GM21786 (cell line): Measurements from ENCODE around the gene NKD1.
"Not testable (repeated sequence)": the region's sequence is repeated elsewhere in the genome, so short reads cannot be mapped to it uniquely, and the experiment has no call there.

Source experiments
- ATAC-seq: cut with Tn5 transposase; IDR thresholded peaks from one replicate; pipeline ENCODE4 v1.9.1; 2021; ENCODE audit not compliant: unreplicated experiment

The NKD1 gene

DNA sequence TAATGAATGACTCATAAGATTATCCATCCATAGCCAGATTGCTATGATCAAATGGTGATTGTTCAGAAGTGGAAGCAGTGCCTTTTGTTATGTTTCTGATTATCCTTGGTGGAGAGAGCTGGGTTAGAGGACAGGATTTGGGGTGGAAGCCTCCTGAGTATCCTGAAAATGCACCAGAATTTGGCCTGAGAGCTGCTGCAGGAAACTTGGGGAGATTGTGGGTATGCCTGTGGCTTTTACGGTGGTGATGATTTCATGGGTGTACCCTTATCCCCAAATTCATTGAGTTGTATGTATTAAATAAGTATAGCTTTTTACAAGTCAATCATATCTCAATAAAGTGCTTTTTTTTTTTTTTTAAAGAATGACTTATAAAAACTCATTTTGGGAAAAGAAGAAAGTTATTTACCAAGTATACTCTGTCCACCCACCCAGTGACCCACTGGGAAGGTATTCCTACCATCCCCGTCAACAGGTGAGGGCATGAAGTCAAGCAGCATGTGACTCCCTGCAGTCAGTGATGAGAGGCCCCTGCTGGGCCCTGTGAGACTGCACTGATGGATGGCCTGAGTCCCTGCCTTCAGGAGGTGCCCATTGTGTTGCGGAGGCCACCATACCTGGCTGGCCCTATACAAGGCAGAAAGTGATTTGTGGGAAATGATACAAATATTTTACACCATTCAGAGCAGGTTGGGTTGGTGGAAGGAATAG, 28.4 kb downstream of the NKD1 start:
- no peak for ATAC-seq

DNA sequence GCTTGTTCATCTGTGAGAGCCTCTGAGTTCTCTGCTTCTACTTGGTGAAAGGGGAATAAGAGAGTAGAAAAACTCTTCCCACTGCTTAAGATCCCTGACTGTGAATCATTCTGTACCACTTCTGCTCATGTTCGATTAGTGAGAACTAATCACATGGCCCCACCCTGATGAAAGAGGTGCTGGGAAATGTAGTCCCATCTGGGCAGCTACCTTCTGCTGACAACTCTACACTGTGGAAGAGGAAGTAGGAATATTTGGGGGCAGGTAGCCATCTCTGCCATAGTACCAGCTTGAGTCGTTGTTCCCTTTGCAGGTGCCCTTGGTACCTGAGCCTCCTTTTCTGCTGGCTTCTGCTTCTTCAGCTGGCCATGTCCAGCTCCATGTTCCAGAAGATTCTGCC, 29.9 kb downstream of the NKD1 start:
- no peak for ATAC-seq

DNA sequence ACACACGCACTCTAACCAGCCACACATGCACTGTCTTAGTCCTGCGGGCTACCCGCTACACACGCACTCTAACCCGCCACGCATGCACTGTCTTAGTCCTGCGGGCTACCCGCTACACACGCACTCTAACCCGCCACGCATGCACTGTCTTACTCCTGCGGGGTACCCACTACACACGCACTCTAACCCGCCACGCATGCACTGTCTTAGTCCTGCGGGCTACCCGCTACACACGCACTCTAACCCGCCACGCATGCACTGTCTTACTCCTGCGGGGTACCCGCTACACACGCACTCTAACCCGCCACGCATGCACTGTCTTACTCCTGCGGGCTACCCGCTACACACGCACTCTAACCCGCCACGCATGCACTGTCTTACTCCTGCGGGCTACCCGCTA, 31.2 kb downstream of the NKD1 start:
- ATAC-seq, result not testable (repeated sequence)

DNA sequence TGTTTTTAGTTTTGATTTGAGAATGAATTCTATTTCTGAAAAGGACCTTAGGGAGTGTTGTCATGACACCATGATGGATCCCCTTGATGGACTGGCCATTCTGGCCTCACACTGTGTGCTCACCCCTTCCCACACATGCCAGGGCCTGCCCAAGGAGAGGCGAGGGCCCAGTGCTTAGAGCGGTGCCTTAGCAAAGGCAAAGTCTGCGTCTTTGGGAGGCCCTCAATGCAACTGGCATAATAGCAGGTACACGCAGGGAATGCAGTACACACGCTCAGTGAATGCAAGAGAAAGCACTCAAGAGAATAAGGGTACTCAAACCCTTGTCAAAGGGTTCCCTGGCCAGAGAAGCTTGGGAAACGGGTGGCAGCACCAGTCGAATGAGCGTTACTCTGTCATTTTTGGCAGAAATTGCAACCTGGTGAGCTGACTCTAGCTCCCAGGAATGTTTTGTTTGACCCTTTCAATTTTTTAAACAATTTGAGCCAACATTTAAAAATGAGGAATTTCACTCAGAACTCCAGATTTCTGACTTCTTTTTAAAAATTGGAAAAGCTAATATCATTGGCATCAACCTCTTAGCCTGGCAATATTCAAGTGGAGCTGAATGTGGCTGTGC, 32.1 kb downstream of the NKD1 start:
- ATAC-seq, result no peak

DNA sequence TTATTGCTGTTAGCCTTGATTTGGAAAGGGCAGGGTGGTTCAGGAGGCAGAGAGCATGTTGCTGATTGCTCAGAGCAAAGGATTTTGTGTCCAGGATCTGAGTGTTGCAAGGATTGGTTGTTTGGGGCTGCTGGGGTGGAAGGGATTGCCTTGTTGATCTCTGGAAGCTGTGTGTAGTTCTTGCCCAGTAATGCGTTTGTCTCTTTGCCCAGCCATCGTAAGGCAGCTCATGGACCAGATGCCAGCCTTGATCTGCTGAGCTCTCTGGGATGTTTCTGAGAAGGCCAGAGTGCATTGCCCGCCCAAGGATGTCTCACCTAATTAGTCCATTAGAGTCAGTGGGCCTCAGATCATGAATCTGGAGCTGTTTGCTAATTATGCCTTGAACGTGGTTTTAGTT, 33.6 kb downstream of the NKD1 start:
- no peak for ATAC-seq

DNA sequence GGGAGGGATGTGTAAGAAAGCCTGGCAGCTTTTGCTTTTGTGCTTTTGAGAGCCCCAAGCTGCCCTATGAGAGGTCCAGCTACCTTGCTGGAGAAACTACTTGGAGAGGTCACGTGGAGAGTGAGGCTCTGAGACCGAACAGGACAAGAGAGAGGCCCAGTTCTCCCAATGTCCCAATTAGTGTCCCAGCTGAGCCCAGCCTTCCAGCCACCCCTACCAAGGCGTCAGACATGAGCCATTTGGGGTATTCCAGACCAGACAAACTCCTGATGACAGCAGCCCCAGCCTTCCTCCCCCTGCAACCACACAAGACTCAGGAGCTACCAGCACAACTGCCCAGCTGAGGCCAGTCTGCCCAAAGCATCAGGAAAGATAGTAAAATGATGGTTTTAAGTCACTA, 35.0 kb downstream of the NKD1 start:
- no peak for ATAC-seq

DNA sequence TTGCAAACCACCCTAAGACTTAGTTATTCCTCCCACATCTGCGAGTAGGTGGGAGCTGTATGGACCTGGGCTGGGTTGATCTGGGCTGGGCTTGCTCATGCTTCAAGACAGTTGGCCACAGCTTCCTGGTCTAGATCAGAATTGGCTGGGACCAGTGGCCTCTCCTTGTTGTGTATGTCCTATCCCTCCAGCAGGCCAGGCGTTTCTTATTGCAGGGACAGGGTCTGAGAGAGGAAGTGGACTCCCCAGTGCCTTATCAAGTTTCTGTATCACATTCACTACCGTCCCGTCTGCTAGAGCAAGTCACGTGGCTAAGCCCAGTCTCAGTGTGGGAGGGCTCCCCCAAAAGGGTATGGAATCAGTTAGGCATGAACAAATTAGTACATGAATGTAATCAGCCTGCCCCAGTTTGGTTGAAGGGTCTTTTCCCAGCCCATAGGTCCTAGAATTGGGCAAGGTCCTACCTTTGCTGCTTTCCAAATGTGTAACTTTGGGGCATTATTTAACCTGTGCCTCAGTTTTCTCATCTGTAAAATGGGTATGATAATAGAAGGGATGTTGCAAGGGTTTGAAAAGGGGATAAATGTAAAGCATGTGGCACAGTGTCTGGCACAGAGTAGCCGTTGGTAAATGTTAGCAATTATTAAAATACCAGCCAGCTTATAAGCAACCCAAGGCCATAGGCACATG, 36.0 kb downstream of the NKD1 start:
- peak; percentile 59 for ATAC-seq

DNA sequence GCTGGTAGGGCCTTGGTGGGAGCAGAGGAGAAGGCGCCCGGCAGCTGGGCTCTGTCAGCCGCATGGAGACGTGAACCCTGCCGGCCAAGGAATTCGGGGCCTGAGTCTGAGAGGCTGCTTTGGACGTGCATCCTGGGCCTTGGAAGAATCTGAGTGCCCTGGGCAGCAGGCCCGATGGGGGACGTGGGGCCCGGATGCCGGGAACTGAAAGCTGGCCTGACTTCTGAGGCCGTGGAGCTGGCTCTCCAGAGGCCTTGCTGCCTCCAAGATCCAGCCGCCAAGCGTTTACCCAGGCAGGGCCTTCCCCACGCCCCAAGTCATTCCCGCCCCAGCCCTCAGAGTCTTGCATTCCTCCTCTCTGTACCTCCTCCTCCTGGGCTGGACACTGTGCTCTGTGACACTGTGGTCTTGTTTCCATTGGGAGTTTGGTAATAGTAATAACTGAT, 37.2 kb downstream of the NKD1 start:
- no peak for ATAC-seq

DNA sequence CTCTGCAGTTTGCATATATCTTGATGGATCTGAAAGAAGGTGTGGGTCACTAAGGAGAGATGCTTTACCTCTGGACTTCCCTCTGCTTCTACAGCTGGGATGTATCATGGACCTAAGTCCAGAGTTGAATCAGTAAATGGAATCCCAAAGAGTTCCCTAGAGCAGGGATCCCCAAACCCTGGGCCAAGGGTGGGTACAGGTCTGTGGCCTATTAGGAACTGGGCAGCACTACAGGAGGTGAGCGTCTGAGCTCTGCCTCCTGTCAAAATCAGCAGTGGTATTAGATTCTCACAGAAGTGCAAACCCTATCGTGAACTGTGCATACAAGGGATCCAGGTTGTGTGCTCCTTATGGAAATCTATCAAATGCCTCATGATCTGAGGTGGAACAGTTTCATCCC, 39.3 kb downstream of the NKD1 start:
- ATAC-seq, result no peak

DNA sequence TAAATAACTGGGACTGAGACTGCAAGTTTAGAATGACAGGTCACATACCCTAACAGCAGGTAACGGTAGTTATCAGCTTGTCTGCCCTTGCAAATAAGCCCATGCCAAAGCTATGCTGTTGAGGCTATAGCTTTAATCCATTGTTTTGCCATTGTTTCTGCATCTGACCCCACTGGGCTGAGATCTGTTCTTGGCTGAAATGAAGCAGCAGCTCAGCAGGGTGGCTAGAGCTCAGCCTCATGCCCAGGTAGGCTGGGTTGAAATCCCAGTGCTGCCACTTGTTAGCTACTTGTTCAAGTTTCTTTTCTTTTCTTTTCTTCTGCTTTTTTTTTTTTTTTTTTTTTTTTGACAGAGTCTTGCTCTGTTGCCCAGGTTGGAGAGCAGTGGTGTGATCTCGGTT, 40.1 kb downstream of the NKD1 start:
- no peak for ATAC-seq

DNA sequence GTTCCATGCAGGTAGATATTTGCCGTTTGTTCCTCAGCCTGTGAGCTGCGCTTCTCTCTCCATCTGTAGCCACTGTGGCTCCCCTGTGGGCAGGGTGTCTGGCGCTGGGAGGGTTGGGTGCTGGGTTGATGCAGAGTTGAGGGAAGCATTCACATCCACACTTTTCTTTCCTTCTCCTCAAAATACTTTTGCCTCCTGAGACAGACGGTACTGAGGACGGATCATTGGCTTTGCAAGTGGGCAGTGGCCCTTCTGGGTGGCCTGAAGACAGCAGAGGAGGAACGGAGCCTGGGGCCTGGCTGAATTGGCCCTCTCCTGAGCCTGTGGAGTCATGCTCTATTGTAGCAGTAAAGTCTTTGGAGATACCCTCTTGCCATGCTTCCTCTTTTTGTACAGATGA, 43.0 kb downstream of the NKD1 start:
- ATAC-seq, result no peak

DNA sequence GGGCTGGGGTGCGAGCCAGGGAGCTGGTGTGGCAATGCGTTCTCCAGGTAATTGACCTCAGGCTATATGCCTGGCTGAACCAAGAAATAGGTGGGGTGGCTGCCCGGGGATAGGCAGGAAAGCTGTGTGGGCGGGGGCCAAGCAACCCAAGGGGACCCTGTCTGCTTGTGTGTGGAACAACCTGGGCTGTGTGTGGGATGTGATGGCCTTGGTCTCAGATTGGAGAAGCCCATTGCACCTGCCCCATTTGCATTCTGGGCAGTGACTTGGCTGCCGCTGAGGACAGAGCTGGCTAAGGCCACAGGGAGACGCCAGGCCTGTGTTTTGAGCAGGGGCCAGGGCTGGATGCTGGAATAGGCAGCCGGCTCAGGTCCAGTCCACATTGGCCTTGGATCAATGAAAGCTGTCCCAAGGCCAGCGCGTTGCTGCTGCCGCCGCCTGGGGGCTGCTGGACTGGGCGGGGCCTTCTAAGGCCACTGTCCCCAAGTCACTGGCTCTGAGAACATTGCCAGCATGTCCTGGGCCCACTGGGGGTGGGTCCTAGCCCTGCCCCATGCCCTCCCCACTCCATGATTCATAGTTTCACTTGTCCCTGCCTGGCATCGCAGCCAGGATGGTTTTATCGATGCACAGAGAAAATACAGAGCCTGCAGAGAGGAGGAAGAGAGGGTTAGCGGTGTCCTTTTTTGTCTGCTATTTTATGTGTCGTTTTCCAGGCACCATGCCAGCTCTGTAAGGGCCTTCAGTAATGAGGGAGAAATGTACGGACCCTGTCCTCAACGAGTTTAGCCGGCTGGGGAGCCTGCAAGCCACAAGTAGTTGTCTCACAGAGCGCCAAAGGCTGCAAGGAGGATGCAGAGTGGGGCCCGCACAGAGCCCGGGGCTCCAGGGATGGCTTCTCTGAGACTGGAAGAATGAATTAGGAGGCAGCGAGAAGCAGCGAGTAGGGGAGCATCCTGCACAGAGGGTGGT, 43.9 kb downstream of the NKD1 start:
- no peak for ATAC-seq

DNA sequence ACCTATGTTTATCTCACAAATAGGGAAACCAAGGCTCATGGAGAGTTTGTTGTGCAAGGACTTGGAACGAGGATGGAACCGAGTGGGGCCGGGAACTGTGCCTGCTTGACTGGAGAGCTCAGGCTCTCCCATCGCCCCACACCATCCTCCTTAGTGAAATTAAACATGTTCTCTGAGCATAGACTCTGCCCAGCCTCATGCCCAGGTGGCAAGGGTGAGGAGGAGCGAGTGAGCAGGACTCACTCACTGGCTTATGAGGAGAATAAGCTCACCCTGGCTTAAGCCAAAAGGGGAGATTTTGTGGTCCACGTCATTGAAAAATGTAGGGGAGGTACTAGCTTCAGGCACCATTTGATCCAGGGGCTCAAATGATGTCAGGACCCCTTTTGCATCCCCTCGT, 44.8 kb downstream of the NKD1 start:
- ATAC-seq, result no peak

DNA sequence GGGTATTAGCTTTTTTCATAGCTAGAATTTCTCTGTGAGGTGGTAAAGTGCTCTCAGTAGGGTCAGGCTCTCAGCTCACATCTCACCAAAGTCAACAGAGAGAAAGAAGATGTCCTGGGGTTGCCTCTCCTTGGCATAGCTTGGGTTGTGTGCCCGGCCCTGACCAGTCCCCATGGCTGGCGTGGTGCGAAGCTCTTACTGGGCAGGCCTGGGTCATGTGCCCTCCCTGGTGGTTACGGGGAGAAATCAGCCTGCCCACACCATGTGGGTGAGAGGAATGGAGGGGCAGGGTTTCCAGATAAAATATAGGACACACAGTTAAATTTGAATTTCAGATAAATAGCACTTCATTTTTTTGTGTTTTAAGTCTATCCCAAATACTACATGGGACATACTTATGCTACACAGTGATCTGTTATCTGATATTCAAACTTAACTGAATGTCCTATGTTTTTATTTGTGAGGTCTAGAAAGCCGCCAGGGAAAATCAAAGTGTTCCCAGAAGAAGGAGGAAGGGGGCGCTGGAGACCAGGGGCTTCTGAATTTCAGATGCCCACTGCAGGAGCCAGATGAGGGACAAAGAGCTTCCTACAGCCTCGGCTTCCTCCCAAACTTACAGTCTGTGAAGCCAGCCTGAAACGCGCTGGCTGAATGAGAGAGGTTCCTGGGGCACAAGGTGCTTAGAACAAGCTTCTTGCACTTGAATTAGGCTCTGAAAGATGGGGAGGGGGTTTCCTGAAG, 45.4 kb downstream of the NKD1 start:
- ATAC-seq, result no peak

DNA sequence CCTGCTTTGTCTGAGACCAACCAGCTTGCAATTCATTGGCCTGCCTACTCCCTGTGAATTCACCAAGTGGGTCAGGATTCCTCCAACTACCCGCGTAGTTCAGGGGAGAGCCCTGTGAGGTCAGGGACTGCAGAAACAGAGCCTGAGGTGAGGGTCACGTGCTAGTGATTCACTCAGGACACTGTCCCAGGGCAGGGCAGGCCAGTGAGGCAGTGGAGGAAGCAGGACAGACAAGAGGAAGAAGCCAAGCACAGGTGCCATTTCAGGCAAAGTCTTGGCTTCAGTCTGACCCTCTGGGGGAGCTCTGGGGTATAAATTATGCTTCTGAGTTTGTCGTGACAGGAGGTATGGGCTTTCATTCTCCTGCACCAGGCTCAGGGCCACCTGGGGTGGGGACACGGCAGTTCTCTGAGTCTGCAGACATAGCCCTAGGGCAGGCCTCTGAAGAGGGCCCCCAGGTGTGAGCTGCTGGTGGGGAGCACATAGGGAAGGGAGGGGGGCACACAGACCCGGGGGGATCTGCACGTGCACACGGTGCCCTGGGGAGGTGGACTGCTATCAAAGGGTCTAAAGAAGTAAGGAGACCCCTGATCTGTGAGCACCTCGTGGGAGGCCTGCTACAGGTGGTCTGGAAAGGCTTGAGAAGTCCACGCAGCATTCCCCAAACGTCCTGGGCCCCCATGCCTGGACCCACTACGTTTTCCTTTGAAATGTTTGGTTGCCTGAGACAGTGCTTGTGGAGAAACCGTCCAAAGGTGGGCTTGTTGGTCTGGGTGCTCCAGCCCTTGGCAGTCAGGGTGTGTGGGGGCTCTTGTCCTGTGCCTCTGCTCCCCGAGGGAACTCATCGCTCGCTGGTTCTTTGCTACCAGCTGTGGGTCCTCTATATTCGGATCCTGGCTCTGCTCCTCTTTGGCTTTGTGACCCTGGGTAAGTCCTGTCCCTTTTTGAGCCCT, 46.4 kb downstream of the NKD1 start:
- no peak for ATAC-seq

DNA sequence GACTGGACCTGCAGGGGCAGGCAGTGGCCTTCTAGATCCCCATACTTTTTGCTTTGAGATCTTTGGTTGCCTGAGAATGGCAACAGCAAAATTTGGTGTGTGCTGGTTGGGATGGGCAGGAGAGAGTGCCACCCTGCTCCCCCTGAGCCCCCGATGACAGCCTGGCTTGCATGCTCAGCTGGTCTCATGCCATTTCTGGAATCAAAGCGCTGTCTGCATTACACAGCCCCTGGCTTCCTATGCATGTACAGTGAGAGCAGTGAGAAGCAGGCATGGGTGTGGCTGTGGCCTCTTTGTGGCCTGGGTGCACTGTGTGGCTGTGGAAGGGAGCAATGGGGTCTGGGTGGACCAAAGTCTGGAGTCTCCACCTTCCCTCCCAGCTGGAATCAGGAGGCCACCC, 47.7 kb downstream of the NKD1 start:
- ATAC-seq, result no peak

DNA sequence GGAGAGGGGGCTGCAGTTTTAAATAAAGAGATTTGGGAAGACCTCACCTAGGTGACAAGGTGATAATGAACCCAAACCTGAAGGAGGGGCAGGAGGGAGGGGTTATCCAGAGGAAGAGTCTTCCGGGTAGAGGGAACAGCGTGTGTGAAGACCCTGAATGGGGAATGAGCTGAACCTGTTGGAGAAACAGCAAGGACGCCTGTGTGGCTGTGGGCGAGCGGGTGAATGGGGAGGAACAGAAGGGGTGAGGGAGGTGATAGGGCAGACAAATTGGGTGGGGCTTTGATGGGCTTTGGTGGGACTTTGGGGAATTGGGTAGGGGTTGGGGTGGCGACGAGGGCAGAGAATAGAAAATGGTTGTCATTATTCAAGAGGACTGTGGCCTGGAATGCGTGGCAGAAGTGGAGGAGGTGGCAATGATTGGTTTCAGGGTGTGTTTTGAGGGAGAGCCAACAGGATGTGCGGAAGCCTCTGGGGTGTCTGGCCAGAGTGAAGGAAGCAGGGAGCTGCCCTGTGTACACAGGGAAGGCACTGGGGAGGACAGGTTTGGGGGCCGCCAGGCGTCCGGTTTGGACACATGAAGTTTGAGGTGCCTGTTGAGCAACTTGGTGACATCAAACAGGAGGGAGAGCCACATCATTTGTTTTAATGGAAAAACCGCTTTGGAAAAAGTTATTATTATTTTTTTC, 48.7 kb downstream of the NKD1 start:
- ATAC-seq, result no peak

DNA sequence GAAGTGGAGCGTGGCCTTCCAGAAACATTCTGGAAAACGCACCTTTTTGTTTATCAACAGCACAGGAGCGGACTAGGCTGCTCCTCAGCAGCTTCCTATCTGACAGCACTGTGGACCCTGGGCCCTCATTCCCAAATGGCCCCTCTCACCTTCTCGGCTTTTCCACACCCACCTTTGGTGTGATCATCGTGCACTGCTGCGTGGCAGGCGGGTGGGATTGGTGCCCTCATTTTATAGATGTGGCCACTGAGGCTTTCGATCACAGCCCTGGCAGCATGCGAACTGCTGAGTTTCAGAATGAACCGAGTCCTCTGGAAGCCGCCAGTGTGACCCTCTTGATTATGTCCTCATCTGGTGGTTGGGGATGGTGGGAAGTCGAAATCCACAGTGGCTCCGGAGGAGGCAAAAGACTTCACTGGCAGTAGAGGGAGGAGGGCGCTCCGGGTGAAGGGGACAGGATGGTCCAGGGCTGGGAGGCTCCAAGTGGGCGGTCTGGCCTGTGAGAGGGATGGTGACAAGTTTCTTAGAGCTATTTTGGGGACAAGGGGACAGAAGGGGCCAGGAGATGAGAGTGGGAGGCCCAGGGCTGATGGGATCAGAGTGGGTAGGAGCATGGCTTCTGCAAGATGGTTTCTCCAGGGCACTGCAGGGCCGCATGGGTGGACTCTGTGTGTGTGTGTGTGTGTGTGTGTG, 49.5 kb downstream of the NKD1 start:
- ATAC-seq, result no peak
